ENCODE data around the gene TCF3. TPM values are rescaled to one million over a fixed set of nuclear protein-coding genes. Genes with fewer than 3 reads are reported as not detected.
A peak's percentile ranks its signal among the peaks of the same experiment; 100 is the strongest.
"Not testable (repeated sequence)": the region's sequence is repeated elsewhere in the genome, so short reads cannot be mapped to it uniquely, and the experiment has no call there.

Gene TCF3
- total RNA-seq: 76.0 TPM
- polyA plus RNA-seq: 81.2 TPM
- long read RNA-seq, donor 1, partial matches to known transcripts: 0 of 2 reads
- long read RNA-seq, donor 1, other reads (novel, unspliced or antisense): 0 of 2 reads
- long read RNA-seq, donor 2, full-length matches to known transcripts: 23 of 72 reads
- long read RNA-seq, donor 2, partial matches to known transcripts: 49 of 72 reads
- long read RNA-seq, donor 2, other reads (novel, unspliced or antisense): 0 of 72 reads
- long read RNA-seq, donor 3, full-length matches to known transcripts: 14 of 39 reads
- long read RNA-seq, donor 3, partial matches to known transcripts: 25 of 39 reads
- long read RNA-seq, donor 3, other reads (novel, unspliced or antisense): 0 of 39 reads
- long read RNA-seq, donor 4, full-length matches to known transcripts: 13 of 13 reads
- long read RNA-seq, donor 4, partial matches to known transcripts: 0 of 13 reads
- long read RNA-seq, donor 4, other reads (novel, unspliced or antisense): 0 of 13 reads
- long read RNA-seq, donor 5, full-length matches to known transcripts: 11 of 28 reads
- long read RNA-seq, donor 5, partial matches to known transcripts: 17 of 28 reads
- long read RNA-seq, donor 5, other reads (novel, unspliced or antisense): 0 of 28 reads
- long read RNA-seq, donor 6, full-length matches to known transcripts: 4 of 4 reads
- long read RNA-seq, donor 6, partial matches to known transcripts: 0 of 4 reads
- long read RNA-seq, donor 6, other reads (novel, unspliced or antisense): 0 of 4 reads
- long read RNA-seq, donor 7, transcript TCF3-210 (9 exons, 986 nt): major isoform, 8 of 14 reads
- long read RNA-seq, donor 7, partial matches to known transcripts: 5 of 14 reads
- long read RNA-seq, donor 7, other reads (novel, unspliced or antisense): 0 of 14 reads
- long read RNA-seq, donor 8, transcript TCF3-210 (9 exons, 986 nt): major isoform, 5 of 21 reads
- long read RNA-seq, donor 8, partial matches to known transcripts: 15 of 21 reads
- long read RNA-seq, donor 8, other reads (novel, unspliced or antisense): 0 of 21 reads
- long read RNA-seq, donor 9, full-length matches to known transcripts: 8 of 8 reads
- long read RNA-seq, donor 9, partial matches to known transcripts: 0 of 8 reads
- long read RNA-seq, donor 9, other reads (novel, unspliced or antisense): 0 of 8 reads
- long read RNA-seq, donor 10, partial matches to known transcripts: 10 of 15 reads
- long read RNA-seq, donor 10, other reads (novel, unspliced or antisense): 0 of 15 reads

- Histone ChIP-seq H3K9me3 (ENCODE audit: control insufficient read depth in 2 of 2, insufficient read depth in 1 of 2, low read length in 1 of 2) (peaks cover 0 to 2% of the 10 kb centered on the region in 2 donors), H3K36me3 (ENCODE audit: control insufficient read depth in 2 of 2, insufficient read depth in 2 of 2, low read length in 1 of 2) (peaks cover 21 to 27% of the 10 kb centered on the region in 2 donors), H3K4me3 (ENCODE audit: low read length in 2 of 2) (peak within 1 kb of the TSS; percentile 70 to 98), H3K4me1 (ENCODE audit: control insufficient read depth in 2 of 2, insufficient read depth in 2 of 2, low read length in 2 of 2) (peaks cover 12 to 34% of the 10 kb centered on the region in 2 donors), H3K27ac (ENCODE audit: low read depth in 1 of 2, low read length in 1 of 2) (peak within 1 kb of the TSS; percentile 98 to 100), H3K27me3 (ENCODE audit: control insufficient read depth in 2 of 2, insufficient read depth in 1 of 2, low read length in 1 of 2) (peaks cover 0 to 3% of the 10 kb centered on the region in 2 donors)
- WGBS: under 1% methylated on average over 106 of the region's 107 CpGs
- DNase-seq (ENCODE audit: low read depth in 6 of 9, low spot score in 9 of 9): peak; percentile 97 to 100 (median 99)
Observed at GRCh38 chr19:1652471-1653299, at the start of gene TCF3. TSS of gene TCF3 (minus strand) at chr19:1652615. CDS start at chr19:1650248, 2,367 bp downstream.

- peaks cover 4 to 44% of the 10 kb centered on the region in 2 donors for H3K27me3 ChIP-seq (ENCODE audit: control insufficient read depth in 2 of 2, insufficient read depth in 1 of 2, low read length in 1 of 2)
- H3K27ac ChIP-seq (ENCODE audit: low read depth in 1 of 2, low read length in 1 of 2): no peak overlapping the region
- no peak for DNase-seq (ENCODE audit: low read depth in 6 of 9, low spot score in 9 of 9)
- H3K9me3 ChIP-seq (ENCODE audit: control insufficient read depth in 2 of 2, insufficient read depth in 1 of 2, low read length in 1 of 2): no peaks in the 10 kb centered on the region
- H3K36me3 ChIP-seq (ENCODE audit: control insufficient read depth in 2 of 2, insufficient read depth in 2 of 2, low read length in 1 of 2): no peaks in the 10 kb centered on the region
- H3K4me3 ChIP-seq (ENCODE audit: low read length in 2 of 2): no peak overlapping the region
- H3K4me1 ChIP-seq (ENCODE audit: control insufficient read depth in 2 of 2, insufficient read depth in 2 of 2, low read length in 2 of 2): peaks cover 0 to 6% of the 10 kb centered on the region in 2 donors
- 27% methylated on average over 26 of the region's 26 CpGs for WGBS
Observed at GRCh38 chr19:1700733-1701663, 48.6 kb upstream of the TCF3 start.

- no peaks in the 10 kb centered on the region for H3K36me3 ChIP-seq (ENCODE audit: control insufficient read depth in 2 of 2, insufficient read depth in 2 of 2, low read length in 1 of 2)
- H3K27ac ChIP-seq (ENCODE audit: low read depth in 1 of 2, low read length in 1 of 2): no peak overlapping the region
- H3K4me1 ChIP-seq (ENCODE audit: control insufficient read depth in 2 of 2, insufficient read depth in 2 of 2, low read length in 2 of 2): peaks cover 0 to 6% of the 10 kb centered on the region in 2 donors
- peaks cover 4 to 44% of the 10 kb centered on the region in 2 donors for H3K27me3 ChIP-seq (ENCODE audit: control insufficient read depth in 2 of 2, insufficient read depth in 1 of 2, low read length in 1 of 2)
- H3K9me3 ChIP-seq (ENCODE audit: control insufficient read depth in 2 of 2, insufficient read depth in 1 of 2, low read length in 1 of 2): peaks cover 3 to 6% of the 10 kb centered on the region in 2 donors
- WGBS: 86% methylated on average over 31 of the region's 31 CpGs
- no peak overlapping the region for H3K4me3 ChIP-seq (ENCODE audit: low read length in 2 of 2)
- no peak for DNase-seq (ENCODE audit: low read depth in 6 of 9, low spot score in 9 of 9)
Observed at GRCh38 chr19:1699998-1700732, 47.8 kb upstream of the TCF3 start.

GRCh38 chr19:1699386-1699785 lies 47.0 kb upstream of the TCF3 start:
- Histone ChIP-seq H3K9me3 (ENCODE audit: control insufficient read depth in 2 of 2, insufficient read depth in 1 of 2, low read length in 1 of 2) (peaks cover 3 to 11% of the 10 kb centered on the region in 2 donors), H3K36me3 (ENCODE audit: control insufficient read depth in 2 of 2, insufficient read depth in 2 of 2, low read length in 1 of 2) (no peaks in the 10 kb centered on the region), H3K27me3 (ENCODE audit: control insufficient read depth in 2 of 2, insufficient read depth in 1 of 2, low read length in 1 of 2) (peaks cover 4 to 42% of the 10 kb centered on the region in 2 donors), H3K4me1 (ENCODE audit: control insufficient read depth in 2 of 2, insufficient read depth in 2 of 2, low read length in 2 of 2) (peaks cover 0 to 6% of the 10 kb centered on the region in 2 donors), H3K27ac (ENCODE audit: low read depth in 1 of 2, low read length in 1 of 2) (no peak overlapping the region), H3K4me3 (ENCODE audit: low read length in 2 of 2) (no peak overlapping the region)
- WGBS: 96% methylated on average over 19 of the region's 19 CpGs
- no peak for DNase-seq (ENCODE audit: low read depth in 6 of 9, low spot score in 9 of 9)

- Histone ChIP-seq H3K27ac (ENCODE audit: low read depth in 1 of 2, low read length in 1 of 2) (no peak overlapping the region), H3K36me3 (ENCODE audit: control insufficient read depth in 2 of 2, insufficient read depth in 2 of 2, low read length in 1 of 2) (no peaks in the 10 kb centered on the region), H3K4me3 (ENCODE audit: low read length in 2 of 2) (no peak overlapping the region), H3K27me3 (ENCODE audit: control insufficient read depth in 2 of 2, insufficient read depth in 1 of 2, low read length in 1 of 2) (peaks cover 4 to 42% of the 10 kb centered on the region in 2 donors), H3K4me1 (ENCODE audit: control insufficient read depth in 2 of 2, insufficient read depth in 2 of 2, low read length in 2 of 2) (peaks cover 0 to 6% of the 10 kb centered on the region in 2 donors), H3K9me3 (ENCODE audit: control insufficient read depth in 2 of 2, insufficient read depth in 1 of 2, low read length in 1 of 2) (peaks cover 3 to 11% of the 10 kb centered on the region in 2 donors)
- WGBS: 93% methylated on average over 26 of the region's 26 CpGs
- no peak for DNase-seq (ENCODE audit: low read depth in 6 of 9, low spot score in 9 of 9)
Observed at GRCh38 chr19:1698636-1699035, 46.2 kb upstream of the TCF3 start.

- WGBS: 94% methylated on average over 12 of the region's 12 CpGs
- H3K27ac ChIP-seq (ENCODE audit: low read depth in 1 of 2, low read length in 1 of 2): not testable (repeated sequence)
- peaks cover 17 to 49% of the 10 kb centered on the region in 2 donors for H3K27me3 ChIP-seq (ENCODE audit: control insufficient read depth in 2 of 2, insufficient read depth in 1 of 2, low read length in 1 of 2)
Observed at GRCh38 chr19:1695481-1695880, 43.1 kb upstream of the TCF3 start.

GRCh38 chr19:1691589-1692290 lies 39.3 kb upstream of the TCF3 start:
- Histone ChIP-seq H3K4me3 (ENCODE audit: low read length in 2 of 2) (no peak overlapping the region), H3K4me1 (ENCODE audit: control insufficient read depth in 2 of 2, insufficient read depth in 2 of 2, low read length in 2 of 2) (peaks cover 0 to 5% of the 10 kb centered on the region in 2 donors), H3K27me3 (ENCODE audit: control insufficient read depth in 2 of 2, insufficient read depth in 1 of 2, low read length in 1 of 2) (peaks cover 17 to 52% of the 10 kb centered on the region in 2 donors), H3K36me3 (ENCODE audit: control insufficient read depth in 2 of 2, insufficient read depth in 2 of 2, low read length in 1 of 2) (no peaks in the 10 kb centered on the region), H3K27ac (ENCODE audit: low read depth in 1 of 2, low read length in 1 of 2) (no peak overlapping the region), H3K9me3 (ENCODE audit: control insufficient read depth in 2 of 2, insufficient read depth in 1 of 2, low read length in 1 of 2) (peaks cover 3 to 11% of the 10 kb centered on the region in 2 donors)
- DNase-seq (ENCODE audit: low read depth in 6 of 9, low spot score in 9 of 9): no peak
- 65% methylated on average over 18 of the region's 18 CpGs for WGBS

More at GRCh38 chr19:1695481-1695880, 43.1 kb upstream of the TCF3 start:
- not testable (repeated sequence) for H3K4me1 ChIP-seq (ENCODE audit: control insufficient read depth in 2 of 2, insufficient read depth in 2 of 2, low read length in 2 of 2); H3K4me3 ChIP-seq (ENCODE audit: low read length in 2 of 2); DNase-seq (ENCODE audit: low read depth in 6 of 9, low spot score in 9 of 9); H3K36me3 ChIP-seq (ENCODE audit: control insufficient read depth in 2 of 2, insufficient read depth in 2 of 2, low read length in 1 of 2)
- H3K9me3 ChIP-seq (ENCODE audit: control insufficient read depth in 2 of 2, insufficient read depth in 1 of 2, low read length in 1 of 2): peaks cover 3 to 11% of the 10 kb centered on the region in 2 donors

Measured in thymus (tissue), 14 donors.